Measurements from ENCODE around the gene APEH. TPM values are rescaled to one million over a fixed set of nuclear protein-coding genes. Genes with fewer than 3 reads are reported as not detected.

APEH gene
- total RNA-seq, 1 donor from 2014 or later = 150 TPM

GRCh38 chr3:49703956-49704355, 29.8 kb downstream of the APEH start:
- Mint-ChIP-seq H3K9me3 (no peaks in the 10 kb centered on the region), H3K27ac (ENCODE audit: unreplicated experiment) (peak overlapping the region; percentile 27), H3K36me3 (ENCODE audit: low read depth) (no peaks in the 10 kb centered on the region), H3K4me3 (no peak overlapping the region), H3K4me1 (no peaks in the 10 kb centered on the region), H3K27me3 (ENCODE audit: low read depth) (no peaks in the 10 kb centered on the region)
- DNase-seq (ENCODE audit: low read depth, low spot score) = no peak
- TF ChIP-seq, protein P1, sequence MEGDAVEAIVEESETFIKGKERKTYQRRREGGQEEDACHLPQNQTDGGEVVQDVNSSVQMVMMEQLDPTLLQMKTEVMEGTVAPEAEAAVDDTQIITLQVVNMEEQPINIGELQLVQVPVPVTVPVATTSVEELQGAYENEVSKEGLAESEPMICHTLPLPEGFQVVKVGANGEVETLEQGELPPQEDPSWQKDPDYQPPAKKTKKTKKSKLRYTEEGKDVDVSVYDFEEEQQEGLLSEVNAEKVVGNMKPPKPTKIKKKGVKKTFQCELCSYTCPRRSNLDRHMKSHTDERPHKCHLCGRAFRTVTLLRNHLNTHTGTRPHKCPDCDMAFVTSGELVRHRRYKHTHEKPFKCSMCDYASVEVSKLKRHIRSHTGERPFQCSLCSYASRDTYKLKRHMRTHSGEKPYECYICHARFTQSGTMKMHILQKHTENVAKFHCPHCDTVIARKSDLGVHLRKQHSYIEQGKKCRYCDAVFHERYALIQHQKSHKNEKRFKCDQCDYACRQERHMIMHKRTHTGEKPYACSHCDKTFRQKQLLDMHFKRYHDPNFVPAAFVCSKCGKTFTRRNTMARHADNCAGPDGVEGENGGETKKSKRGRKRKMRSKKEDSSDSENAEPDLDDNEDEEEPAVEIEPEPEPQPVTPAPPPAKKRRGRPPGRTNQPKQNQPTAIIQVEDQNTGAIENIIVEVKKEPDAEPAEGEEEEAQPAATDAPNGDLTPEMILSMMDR (conservative IDR thresholded peaks at IDR 0.05) = no peak

- H3K9me3 Mint-ChIP-seq = no peaks in the 10 kb centered on the region
- H3K4me1 Mint-ChIP-seq = no peaks in the 10 kb centered on the region
- no peaks in the 10 kb centered on the region for H3K36me3 Mint-ChIP-seq (ENCODE audit: low read depth)
- TF ChIP-seq, protein P1 (conservative IDR thresholded peaks at IDR 0.05) = no peak
- no peak overlapping the region for H3K4me3 Mint-ChIP-seq
- no peak overlapping the region for H3K27ac Mint-ChIP-seq (ENCODE audit: unreplicated experiment)
- H3K27me3 Mint-ChIP-seq (ENCODE audit: low read depth) = no peaks in the 10 kb centered on the region
- no peak for DNase-seq (ENCODE audit: low read depth, low spot score)
Observed at GRCh38 chr3:49704629-49705028, 30.5 kb downstream of the APEH start.

- Mint-ChIP-seq H3K36me3 (ENCODE audit: low read depth) (no peaks in the 10 kb centered on the region), H3K27ac (ENCODE audit: unreplicated experiment) (no peak overlapping the region), H3K27me3 (ENCODE audit: low read depth) (no peaks in the 10 kb centered on the region), H3K4me3 (no peak overlapping the region), H3K4me1 (no peaks in the 10 kb centered on the region), H3K9me3 (no peaks in the 10 kb centered on the region)
- TF ChIP-seq, protein P1 (conservative IDR thresholded peaks at IDR 0.05) = no peak
- no peak for DNase-seq (ENCODE audit: low read depth, low spot score)
Observed at GRCh38 chr3:49705390-49705960, 31.3 kb downstream of the APEH start.

DNA sequence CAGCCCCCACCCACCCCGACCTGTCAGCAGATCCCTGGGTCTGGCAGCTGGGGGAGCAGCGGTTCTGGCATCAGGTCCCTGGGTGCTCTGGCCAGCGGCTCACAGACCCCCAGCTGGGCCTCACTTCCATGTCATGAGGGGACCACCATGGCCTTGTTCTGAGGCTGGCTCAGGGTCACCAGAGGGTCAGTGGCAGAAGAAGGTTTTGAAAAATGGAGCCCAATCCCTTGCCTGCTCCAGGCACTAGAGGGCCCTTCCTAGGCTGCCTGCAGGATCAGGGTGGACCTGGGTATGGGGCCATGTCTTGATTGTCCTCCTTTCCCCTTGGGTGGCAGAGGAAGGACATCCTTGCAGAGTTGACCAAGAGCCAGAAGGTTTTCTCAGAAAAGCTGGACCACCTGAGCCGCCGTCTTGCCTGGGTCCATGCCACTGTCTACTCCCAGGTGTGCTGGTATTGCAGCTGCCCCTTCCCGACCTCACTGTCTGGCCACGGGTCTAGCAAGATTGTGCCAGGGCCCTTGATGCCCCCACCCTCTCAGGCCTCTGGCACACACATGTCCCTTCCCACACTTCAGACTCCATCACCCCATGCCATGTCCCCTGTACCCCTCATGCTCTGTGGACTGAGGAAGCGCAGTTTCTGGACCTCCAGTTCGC, 32.4 kb downstream of the APEH start:
- Mint-ChIP-seq H3K27ac (ENCODE audit: unreplicated experiment) (peak overlapping the region; percentile 62), H3K27me3 (ENCODE audit: low read depth) (peaks cover 2% of the 10 kb centered on the region), H3K36me3 (ENCODE audit: low read depth) (no peaks in the 10 kb centered on the region), H3K4me3 (no peak overlapping the region), H3K4me1 (no peaks in the 10 kb centered on the region), H3K9me3 (no peaks in the 10 kb centered on the region)
- no peak for DNase-seq (ENCODE audit: low read depth, low spot score)
- TF ChIP-seq, protein P1 (conservative IDR thresholded peaks at IDR 0.05) = no peak

DNA sequence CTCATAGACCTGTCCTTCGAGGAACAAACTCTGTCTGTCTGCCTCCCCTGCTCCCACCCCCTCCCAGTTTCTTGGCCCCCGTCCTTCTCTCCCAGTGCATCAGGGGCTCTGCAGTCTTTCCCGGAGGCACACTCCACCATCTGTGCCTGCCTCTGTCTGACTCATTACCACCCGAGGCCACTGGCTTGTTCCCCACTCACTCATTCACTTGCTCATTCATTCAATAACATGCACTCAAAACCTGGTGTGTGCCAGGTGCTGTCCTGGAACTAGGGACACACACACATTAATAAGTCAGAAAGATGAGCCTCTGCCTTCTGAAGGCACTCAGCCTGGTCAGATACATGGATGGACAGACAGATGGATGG, 32.9 kb downstream of the APEH start:
- Mint-ChIP-seq H3K4me3 (no peak overlapping the region), H3K9me3 (no peaks in the 10 kb centered on the region), H3K27me3 (ENCODE audit: low read depth) (peaks cover 2% of the 10 kb centered on the region), H3K4me1 (no peaks in the 10 kb centered on the region), H3K36me3 (ENCODE audit: low read depth) (no peaks in the 10 kb centered on the region), H3K27ac (ENCODE audit: unreplicated experiment) (no peak overlapping the region)
- no peak for DNase-seq (ENCODE audit: low read depth, low spot score)
- TF ChIP-seq, protein P1 (conservative IDR thresholded peaks at IDR 0.05) = no peak

All from neural crest cell (in vitro differentiated cells).